Measurements from ENCODE around the gene USP28. TPM values are rescaled to one million over a fixed set of nuclear protein-coding genes. Genes with fewer than 3 reads are reported as not detected.

The USP28 gene
- total RNA-seq, 1 experiment from 2014 or later = 23.7 TPM

DNA sequence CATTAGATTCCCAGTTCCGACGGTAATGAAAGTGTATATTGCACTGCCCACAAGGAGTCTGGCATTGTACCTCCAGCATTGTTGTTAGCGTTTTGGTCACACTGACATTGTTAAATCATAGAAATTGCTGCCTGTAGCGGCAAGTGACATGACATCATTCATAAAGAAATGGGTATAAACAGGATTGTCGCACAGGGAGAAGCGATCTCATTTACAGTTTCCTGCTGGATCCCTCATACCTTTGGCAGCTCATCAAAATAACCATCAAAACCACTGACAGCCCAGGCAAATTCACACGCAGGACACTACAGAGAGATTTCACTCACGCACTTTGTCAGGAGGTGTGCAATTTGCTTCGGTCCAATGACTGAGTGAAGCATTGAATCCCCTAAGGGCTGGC is 32.7 kb upstream of the USP28 start:
- CTCF ChIA-PET = no interaction called here
- intact Hi-C loops (cut with micrococcal nuclease; ENCODE audit: unreplicated experiment) = no loop called here
- H3K4me3 ChIP-seq (ENCODE audit: low read depth, low read length, poor library complexity, severe bottlenecking) = no peak overlapping the region
- BruUV-seq (replicated peaks) = no TSS peak
- H3K36me3 ChIP-seq (ENCODE audit: insufficient read depth, low read length, poor library complexity, severe bottlenecking) = no peaks in the 10 kb centered on the region
- POLR2A ChIA-PET (ENCODE audit: low non-redundant PET) = no interaction called here
- H3K27me3 ChIP-seq (replicated peaks; ENCODE audit: insufficient read depth, low read depth, low read length, poor library complexity) = peaks cover 24% of the 10 kb centered on the region
- peak; percentile 25 for DNase-seq (ENCODE audit: low spot score)
- TF ChIP-seq, protein P1, sequence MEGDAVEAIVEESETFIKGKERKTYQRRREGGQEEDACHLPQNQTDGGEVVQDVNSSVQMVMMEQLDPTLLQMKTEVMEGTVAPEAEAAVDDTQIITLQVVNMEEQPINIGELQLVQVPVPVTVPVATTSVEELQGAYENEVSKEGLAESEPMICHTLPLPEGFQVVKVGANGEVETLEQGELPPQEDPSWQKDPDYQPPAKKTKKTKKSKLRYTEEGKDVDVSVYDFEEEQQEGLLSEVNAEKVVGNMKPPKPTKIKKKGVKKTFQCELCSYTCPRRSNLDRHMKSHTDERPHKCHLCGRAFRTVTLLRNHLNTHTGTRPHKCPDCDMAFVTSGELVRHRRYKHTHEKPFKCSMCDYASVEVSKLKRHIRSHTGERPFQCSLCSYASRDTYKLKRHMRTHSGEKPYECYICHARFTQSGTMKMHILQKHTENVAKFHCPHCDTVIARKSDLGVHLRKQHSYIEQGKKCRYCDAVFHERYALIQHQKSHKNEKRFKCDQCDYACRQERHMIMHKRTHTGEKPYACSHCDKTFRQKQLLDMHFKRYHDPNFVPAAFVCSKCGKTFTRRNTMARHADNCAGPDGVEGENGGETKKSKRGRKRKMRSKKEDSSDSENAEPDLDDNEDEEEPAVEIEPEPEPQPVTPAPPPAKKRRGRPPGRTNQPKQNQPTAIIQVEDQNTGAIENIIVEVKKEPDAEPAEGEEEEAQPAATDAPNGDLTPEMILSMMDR (conservative IDR thresholded peaks at IDR 0.05; ENCODE audit: low read depth, low read length) = no peak
- no peak overlapping the region for H3K27ac ChIP-seq (ENCODE audit: low read depth, low read length, poor library complexity, severe bottlenecking)
- H3K9me3 ChIP-seq (ENCODE audit: low read depth, low read length, poor library complexity, severe bottlenecking) = no peaks in the 10 kb centered on the region
- H3K4me1 ChIP-seq (ENCODE audit: insufficient read depth, low read length, poor library complexity, severe bottlenecking) = peaks cover 43% of the 10 kb centered on the region

DNA sequence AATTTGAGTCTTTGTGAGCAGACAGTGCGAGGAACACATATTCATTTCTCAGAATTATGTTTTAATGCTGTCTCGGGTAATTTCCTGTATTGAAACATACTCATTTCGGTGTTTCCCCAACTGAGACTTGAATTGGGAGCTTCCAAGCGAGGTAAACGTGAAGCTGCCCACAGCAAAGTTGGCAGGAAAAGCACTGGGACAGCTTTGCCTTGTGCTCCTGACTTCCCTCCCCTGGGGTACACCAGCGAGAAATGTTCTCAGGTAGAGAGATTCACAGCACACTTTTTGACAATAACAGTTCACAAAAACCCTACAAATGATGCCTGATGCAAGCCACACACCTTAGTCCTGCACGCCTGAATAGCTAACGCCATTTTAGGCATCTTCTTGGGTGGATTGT is 32.3 kb upstream of the USP28 start:
- ChIA-PET CTCF (interaction anchor here (2.7 kb wide), 1 partner anchor 12 kb away, joined by 10 read pairs; no protein-coding TSS in a partner anchor), POLR2A (ENCODE audit: low non-redundant PET) (no interaction called here)
- Histone ChIP-seq H3K9me3 (ENCODE audit: low read depth, low read length, poor library complexity, severe bottlenecking) (no peaks in the 10 kb centered on the region), H3K27me3 (replicated peaks; ENCODE audit: insufficient read depth, low read depth, low read length, poor library complexity) (peaks cover 24% of the 10 kb centered on the region), H3K27ac (ENCODE audit: low read depth, low read length, poor library complexity, severe bottlenecking) (no peak overlapping the region), H3K4me3 (ENCODE audit: low read depth, low read length, poor library complexity, severe bottlenecking) (no peak overlapping the region), H3K4me1 (ENCODE audit: insufficient read depth, low read length, poor library complexity, severe bottlenecking) (peaks cover 43% of the 10 kb centered on the region), H3K36me3 (ENCODE audit: insufficient read depth, low read length, poor library complexity, severe bottlenecking) (no peaks in the 10 kb centered on the region)
- no peak for DNase-seq (ENCODE audit: low spot score)
- no peak for TF ChIP-seq EZH2 (IDR thresholded peaks at IDR 0.05; ENCODE audit: borderline replicate concordance, low read depth, low read length, poor library complexity, severe bottlenecking)
- TF ChIP-seq, protein P1 (conservative IDR thresholded peaks at IDR 0.05; ENCODE audit: low read depth, low read length) = no peak
- BruUV-seq (replicated peaks) = no TSS peak
- intact Hi-C loops (cut with micrococcal nuclease; ENCODE audit: unreplicated experiment) = no loop called here

DNA sequence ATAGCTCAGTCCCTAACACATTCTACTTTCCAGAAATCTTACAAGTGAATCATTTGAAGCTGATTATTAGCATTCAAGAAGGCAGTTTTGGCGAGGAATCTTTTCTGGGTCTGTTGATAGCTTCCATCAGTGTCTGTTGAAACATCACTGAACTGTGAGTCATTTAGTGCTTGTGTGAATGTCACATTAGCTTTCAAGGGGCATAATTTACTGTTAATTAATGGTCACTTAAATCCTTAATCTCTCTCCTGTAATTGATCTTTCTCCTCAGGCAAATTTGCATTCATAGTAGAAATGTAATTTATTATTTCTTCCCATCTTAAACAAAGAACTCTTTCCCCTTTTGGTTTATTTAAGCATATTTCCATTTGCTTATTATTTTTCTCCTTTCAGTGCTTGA is 31.8 kb upstream of the USP28 start:
- CTCF ChIA-PET = interaction anchor here (1.3 to 2.7 kb wide), 2 partner anchors 11 to 354 kb away, joined by 9 to 10 read pairs; no protein-coding TSS in a partner anchor
- no peak overlapping the region for H3K27ac ChIP-seq (ENCODE audit: low read depth, low read length, poor library complexity, severe bottlenecking)
- peaks cover 43% of the 10 kb centered on the region for H3K4me1 ChIP-seq (ENCODE audit: insufficient read depth, low read length, poor library complexity, severe bottlenecking)
- POLR2A ChIA-PET (ENCODE audit: low non-redundant PET) = interaction anchor here (0.6 kb wide), 1 partner anchor 349 kb away, joined by 3 read pairs; no protein-coding TSS in a partner anchor
- H3K27me3 ChIP-seq (replicated peaks; ENCODE audit: insufficient read depth, low read depth, low read length, poor library complexity) = peaks cover 24% of the 10 kb centered on the region
- BruUV-seq (replicated peaks) = no TSS peak
- H3K9me3 ChIP-seq (ENCODE audit: low read depth, low read length, poor library complexity, severe bottlenecking) = no peaks in the 10 kb centered on the region
- H3K36me3 ChIP-seq (ENCODE audit: insufficient read depth, low read length, poor library complexity, severe bottlenecking) = no peaks in the 10 kb centered on the region
- intact Hi-C loops (cut with micrococcal nuclease; ENCODE audit: unreplicated experiment) = no loop called here
- DNase-seq (ENCODE audit: low spot score) = no peak
- TF ChIP-seq, protein P1 (conservative IDR thresholded peaks at IDR 0.05; ENCODE audit: low read depth, low read length) = no peak
- TF ChIP-seq EZH2 (IDR thresholded peaks at IDR 0.05; ENCODE audit: borderline replicate concordance, low read depth, low read length, poor library complexity, severe bottlenecking) = no peak
- H3K4me3 ChIP-seq (ENCODE audit: low read depth, low read length, poor library complexity, severe bottlenecking) = no peak overlapping the region
